IMR-90 (cell line): ENCODE data around the gene STAC. TPM values are rescaled to one million over a fixed set of nuclear protein-coding genes. Genes with fewer than 3 reads are reported as not detected.

Experiments used
- ATAC-seq: fragments of 200-7000 bp; cut with Tn5 transposase; 2 replicates; pipeline ENCODE4 v1.9.1; 2020; ENCODE audit warnings: low read depth, mild to moderate bottlenecking, moderate library complexity
- BruUV-seq: library from RNA; stranded (reverse); fragments of 400-500 nt; replicated peaks from 2 replicates; lab custom pipeline; 2021; lab: Mats Ljungman, UMichigan
- CTCF ChIA-PET: fragments of 300-600 bp; formaldehyde crosslinking; extraction: SDS; loops from one replicate; lab custom pipeline; 2021; ENCODE audit warnings: antibody characterized with exemption; lab: Yijun Ruan, JAX
- POLR2A ChIA-PET: fragments of 300-600 bp; sonication (Branson Sonifier 250); formaldehyde crosslinking; loops from one replicate; lab custom pipeline; 2022; ENCODE audit warnings: antibody characterized with exemption; ENCODE audit not compliant: unreplicated experiment; lab: Charles Lee
- DNase-seq: peaks from one replicate; pipeline ENCODE4 v3.0.0; 2013
- H2AFZ ChIP-seq: replicated peaks from 2 replicates; pipeline ENCODE3; 2013; ENCODE audit warnings: low read length, mild to moderate bottlenecking; ENCODE audit not compliant: poor library complexity
- H2AK5ac ChIP-seq: 2 replicates; pipeline ENCODE4 v1.6.1; 2013; ENCODE audit warnings: low read depth, low read length, inconsistent platforms
- H2AK9ac ChIP-seq: replicated peaks from 2 replicates; pipeline ENCODE3; 2013; ENCODE audit warnings: mild to moderate bottlenecking, low read depth, low read length, moderate library complexity; ENCODE audit not compliant: poor library complexity
- H2BK120ac ChIP-seq: 2 replicates; pipeline ENCODE4 v1.6.1; 2013; ENCODE audit warnings: low read depth, low read length, inconsistent platforms
- H2BK15ac ChIP-seq: 3 replicates; pipeline ENCODE4 v1.6.1; 2013; ENCODE audit warnings: low read depth, low read length, inconsistent platforms
- H2BK20ac ChIP-seq: 2 replicates; pipeline ENCODE4 v1.6.1; 2013; ENCODE audit warnings: low read depth, mild to moderate bottlenecking, inconsistent platforms, low read length, moderate library complexity
- H2BK5ac ChIP-seq: 2 replicates; pipeline ENCODE4 v1.6.1; 2013; ENCODE audit warnings: mild to moderate bottlenecking, low read depth, low read length, inconsistent platforms; ENCODE audit not compliant: poor library complexity, severe bottlenecking
- H3K14ac ChIP-seq: replicated peaks from 2 replicates; pipeline ENCODE4 v1.6.1; 2013; ENCODE audit warnings: low read depth, low read length, inconsistent platforms
- H3K18ac ChIP-seq: 2 replicates; pipeline ENCODE4 v1.6.1; 2013; ENCODE audit warnings: low read depth, low read length, control low read depth
- H3K23ac ChIP-seq: 2 replicates; pipeline ENCODE4 v1.6.1; 2013; ENCODE audit warnings: low read depth, low read length, inconsistent platforms
- H3K27ac ChIP-seq: 2 replicates; pipeline ENCODE4 v1.5.1; 2013; ENCODE audit warnings: mild to moderate bottlenecking, control low read depth, low read length; ENCODE audit not compliant: insufficient read depth
- H3K27me3 ChIP-seq: 2 replicates; pipeline ENCODE4 v1.6.1; 2013; ENCODE audit warnings: low read length; ENCODE audit not compliant: control insufficient read depth, insufficient read depth
- H3K36me3 ChIP-seq: 2 replicates; pipeline ENCODE4 v1.6.1; 2013; ENCODE audit warnings: low read length, mixed read lengths; ENCODE audit not compliant: control insufficient read depth, insufficient read depth
- H3K4ac ChIP-seq: 2 replicates; pipeline ENCODE4 v1.6.1; 2013; ENCODE audit warnings: low read depth, low read length, inconsistent platforms
- H3K4me1 ChIP-seq: 2 replicates; pipeline ENCODE4 v1.6.1; 2013; ENCODE audit warnings: low read length, mixed read lengths; ENCODE audit not compliant: control insufficient read depth, insufficient read depth
- H3K4me2 ChIP-seq: 2 replicates; pipeline ENCODE4 v1.6.1; 2013; ENCODE audit warnings: low read depth, mild to moderate bottlenecking, control low read depth, low read length, moderate library complexity
- H3K4me3 ChIP-seq: 2 replicates; pipeline ENCODE4 v1.5.1; 2013; ENCODE audit warnings: low read depth, mild to moderate bottlenecking, control low read depth, low read length, moderate library complexity; ENCODE audit not compliant: insufficient read depth
- H3K56ac ChIP-seq: 2 replicates; pipeline ENCODE4 v1.6.1; 2013; ENCODE audit warnings: low read length, inconsistent platforms; ENCODE audit not compliant: insufficient read depth; ENCODE audit errors: extremely low read depth
- H3K79me1 ChIP-seq, 2 experiments: 2 replicates each; pipeline ENCODE4 v1.6.1; 2013; ENCODE audit warnings: low read length in 2 of 2, inconsistent platforms in 1 of 2, low read depth in 1 of 2
- H3K9ac ChIP-seq: 2 replicates; pipeline ENCODE4 v1.6.1; 2013; ENCODE audit warnings: low read depth, low read length, control low read depth
- H3K9me1 ChIP-seq: 2 replicates; pipeline ENCODE4 v1.6.1; 2013; ENCODE audit warnings: low read length, inconsistent platforms; ENCODE audit not compliant: insufficient read depth
- H3K9me3 ChIP-seq: 2 replicates; pipeline ENCODE4 v1.6.1; 2013; ENCODE audit warnings: low read length; ENCODE audit not compliant: control insufficient read depth, insufficient read depth
- H4K20me1 ChIP-seq: 2 replicates; pipeline ENCODE4 v1.6.1; 2013; ENCODE audit warnings: low read length, inconsistent platforms; ENCODE audit not compliant: insufficient read depth
- H4K5ac ChIP-seq: 2 replicates; pipeline ENCODE4 v1.6.1; 2013; ENCODE audit warnings: mild to moderate bottlenecking, low read depth, low read length, control low read depth
- H4K8ac ChIP-seq, 2 experiments: 2 replicates each; pipeline ENCODE4 v1.6.1; 2013; ENCODE audit warnings: low read depth in 2 of 2, low read length in 2 of 2, control low read depth in 1 of 2, inconsistent platforms in 1 of 2
- H4K91ac ChIP-seq: 2 replicates; pipeline ENCODE4 v1.6.1; 2013; ENCODE audit warnings: low read depth, low read length, inconsistent platforms; ENCODE audit not compliant: insufficient read depth
- CEBPB ChIP-seq: IDR thresholded peaks from 2 replicates; pipeline ENCODE4 v1.6.1; 2012; ENCODE audit warnings: low read depth, low read length, improper control_type of control experiment
- CHD1 ChIP-seq: IDR thresholded peaks from 2 replicates; pipeline ENCODE4 v1.6.1; 2012; ENCODE audit warnings: low read depth, low read length, improper control_type of control experiment
- FOS ChIP-seq: fragments of 150-350 bp; IDR thresholded peaks from 2 replicates; pipeline ENCODE4 v1.6.1; 2016; ENCODE audit warnings: low read depth, low read length
- MAFK ChIP-seq: IDR thresholded peaks from 2 replicates; pipeline ENCODE4 v1.6.1; 2012; ENCODE audit warnings: low read depth, low read length, improper control_type of control experiment
- MAZ ChIP-seq: IDR thresholded peaks from 2 replicates; pipeline ENCODE4 v1.6.1; 2012; ENCODE audit warnings: low read depth, mild to moderate bottlenecking, low read length, improper control_type of control experiment, moderate library complexity, borderline replicate concordance
- MXI1 ChIP-seq: IDR thresholded peaks from 2 replicates; pipeline ENCODE4 v1.6.1; 2012; ENCODE audit warnings: low read depth, mild to moderate bottlenecking, low read length, moderate library complexity, borderline replicate concordance
- NFE2L2 ChIP-seq: fragments of 150-350 bp; IDR thresholded peaks from 2 replicates; pipeline ENCODE4 v1.6.1; 2016; ENCODE audit warnings: low read depth, mild to moderate bottlenecking, low read length
- POLR2A ChIP-seq: IDR thresholded peaks from 2 replicates; pipeline ENCODE4 v1.6.1; 2012; ENCODE audit warnings: mild to moderate bottlenecking, low read depth, low read length
- RAD21 ChIP-seq: IDR thresholded peaks from 2 replicates; pipeline ENCODE4 v1.6.1; 2012; ENCODE audit warnings: low read length, improper control_type of control experiment
- RCOR1 ChIP-seq: IDR thresholded peaks from 2 replicates; pipeline ENCODE4 v1.6.1; 2012; ENCODE audit warnings: mild to moderate bottlenecking, low read length, improper control_type of control experiment; ENCODE audit not compliant: insufficient replicate concordance
- RFX5 ChIP-seq: IDR thresholded peaks from 2 replicates; pipeline ENCODE4 v1.8.0; 2012; ENCODE audit warnings: low read depth, mild to moderate bottlenecking, low read length, moderate library complexity
- SMC3 ChIP-seq: fragments of 150-350 bp; IDR thresholded peaks from 2 replicates; pipeline ENCODE4 v1.6.1; 2016; ENCODE audit warnings: low read depth, mild to moderate bottlenecking, antibody characterized with exemption, low read length, moderate library complexity
- WGBS, 2 experiments: methylation state at CpG; one replicate each; pipeline versions ENCODE4 v1.1.5 to v1.1.7; 2013; ENCODE audit warnings: missing lambda C conversion rate in 2 of 2; ENCODE audit not compliant: insufficient read length in 1 of 2; ENCODE audit errors: extremely low coverage in 2 of 2; 5-methylcytosine and 5-hydroxymethylcytosine counted together
- dilution Hi-C: fragments of 300-500 bp; cut with HindIII; formaldehyde crosslinking; loops from one replicate; pipeline ENCODE4 v1.14.3; 2018; ENCODE audit warnings: low sequenced_read_pairs; ENCODE audit not compliant: unreplicated experiment
- in situ Hi-C: fragments of 300-500 bp; cut with MboI; formaldehyde crosslinking; loops from 3 replicates; pipeline ENCODE4 v1.14.3; 2019; ENCODE audit warnings: low sequenced_read_pairs, inconsistent platforms, mixed read lengths
- intact Hi-C: fragments of 100-400 bp; cut with micrococcal nuclease; formaldehyde crosslinking; loops from 2 replicates; pipeline ENCODE4 v1.10.0; 2022
- polyA plus RNA-seq, 3 experiments: library from polyadenylated mRNA; depleted of rRNA; stranded (reverse); fragments of >200 nt; gene quantifications; 2 replicates each; pipeline ENCODE4 v1.2.3, GENCODE V29; 2012; ENCODE audit warnings: low replicate concordance in 1 of 3
- total RNA-seq: library from RNA; depleted of rRNA; stranded (reverse); fragments of >200 nt; gene quantifications from 2 replicates; pipeline ENCODE4 v1.2.3, GENCODE V29; 2012
- TF ChIP-seq, protein P1 (sequence below): conservative IDR thresholded peaks from 2 replicates; pipeline ENCODE4 v1.5.1; 2012; ENCODE audit warnings: mild to moderate bottlenecking, low read depth, low read length, improper control_type of control experiment

Gene STAC
- total and polyA plus RNA-seq, 2 of the 4 experiments (the other 2 are of a cell fraction) = 0.19 to 0.36 TPM

GRCh38 chr3:36482880-36483279, 102.6 kb downstream of the STAC start:
- no peak overlapping the region for H3K23ac ChIP-seq
- dilution Hi-C loops = no loop called here
- no TSS peak for BruUV-seq

More at GRCh38 chr3:36482880-36483279, 102.6 kb downstream of the STAC start:
- H4K20me1 ChIP-seq = no peaks in the 10 kb centered on the region
- 44% methylated on average over 2 of the region's 3 CpGs; no CpG with 5 or more reads in 1 of the 2 experiments for WGBS, 2 experiments
- CTCF ChIA-PET = no interaction called here
- H2AFZ ChIP-seq = no peak overlapping the region
- no peak overlapping the region for H3K18ac ChIP-seq
- H2AK9ac ChIP-seq = no peak overlapping the region
- no peak overlapping the region for H2BK20ac ChIP-seq
- H3K9ac ChIP-seq = no peak overlapping the region
- H3K14ac ChIP-seq = no peak overlapping the region
- TF ChIP-seq RCOR1 (no peak), MXI1 (no peak), SMC3 (no peak), MAZ (no peak), RFX5 (no peak), MAFK (no peak), CHD1 (no peak), FOS (no peak), RAD21 (no peak), POLR2A (no peak), NFE2L2 (no peak), CEBPB (no peak)
- TF ChIP-seq, protein P1, sequence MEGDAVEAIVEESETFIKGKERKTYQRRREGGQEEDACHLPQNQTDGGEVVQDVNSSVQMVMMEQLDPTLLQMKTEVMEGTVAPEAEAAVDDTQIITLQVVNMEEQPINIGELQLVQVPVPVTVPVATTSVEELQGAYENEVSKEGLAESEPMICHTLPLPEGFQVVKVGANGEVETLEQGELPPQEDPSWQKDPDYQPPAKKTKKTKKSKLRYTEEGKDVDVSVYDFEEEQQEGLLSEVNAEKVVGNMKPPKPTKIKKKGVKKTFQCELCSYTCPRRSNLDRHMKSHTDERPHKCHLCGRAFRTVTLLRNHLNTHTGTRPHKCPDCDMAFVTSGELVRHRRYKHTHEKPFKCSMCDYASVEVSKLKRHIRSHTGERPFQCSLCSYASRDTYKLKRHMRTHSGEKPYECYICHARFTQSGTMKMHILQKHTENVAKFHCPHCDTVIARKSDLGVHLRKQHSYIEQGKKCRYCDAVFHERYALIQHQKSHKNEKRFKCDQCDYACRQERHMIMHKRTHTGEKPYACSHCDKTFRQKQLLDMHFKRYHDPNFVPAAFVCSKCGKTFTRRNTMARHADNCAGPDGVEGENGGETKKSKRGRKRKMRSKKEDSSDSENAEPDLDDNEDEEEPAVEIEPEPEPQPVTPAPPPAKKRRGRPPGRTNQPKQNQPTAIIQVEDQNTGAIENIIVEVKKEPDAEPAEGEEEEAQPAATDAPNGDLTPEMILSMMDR = no peak
- no peaks in the 10 kb centered on the region for H3K4me1 ChIP-seq
- no peak overlapping the region for H3K56ac ChIP-seq
- no peak overlapping the region for H2AK5ac ChIP-seq
- H4K91ac ChIP-seq = no peak overlapping the region
- H3K4ac ChIP-seq = no peak overlapping the region
- H3K79me1 ChIP-seq = no peaks in the 10 kb centered on the region
- DNase-seq (no peak), ATAC-seq (no peak)
- no peak overlapping the region for H2BK5ac ChIP-seq
- H3K4me3 ChIP-seq = no peak overlapping the region
- H2BK15ac ChIP-seq = no peak overlapping the region
- no peaks in the 10 kb centered on the region for H3K9me1 ChIP-seq
- no peak overlapping the region for H4K5ac ChIP-seq
- H3K27me3 ChIP-seq = no peaks in the 10 kb centered on the region
- no peak overlapping the region for H2BK120ac ChIP-seq
- no peaks in the 10 kb centered on the region for H3K36me3 ChIP-seq
- intact Hi-C loops = no loop called here
- in situ Hi-C loops = no loop called here
- H4K8ac ChIP-seq = no peak overlapping the region
- POLR2A ChIA-PET = no interaction called here
- H3K4me2 ChIP-seq = no peak overlapping the region
- no peak overlapping the region for H3K27ac ChIP-seq
- no peaks in the 10 kb centered on the region for H3K9me3 ChIP-seq
